Neural cell (in vitro differentiated cells): ENCODE data around the gene EMC8.

ENCODE experiments used
- CTCF ChIP-seq: fragments of 450-650 bp; IDR thresholded peaks from 2 replicates; pipeline ENCODE4 v1.5.1; 2014; ENCODE audit warnings: antibody characterized with exemption, mild to moderate bottlenecking, moderate library complexity; ENCODE audit not compliant: poor library complexity, severe bottlenecking
- EP300 ChIP-seq: fragments of 450-650 bp; conservative IDR thresholded peaks from 2 replicates; pipeline ENCODE4 v1.6.1; 2014; ENCODE audit warnings: antibody characterized with exemption, mild to moderate bottlenecking, moderate library complexity; ENCODE audit not compliant: poor library complexity, severe bottlenecking
- EZH2 ChIP-seq: fragments of 200-600, 300-800 bp; shearing (Covaris generic), sonication (generic); IDR thresholded peaks from 2 replicates; pipeline ENCODE4 v1.6.1; 2014; ENCODE audit warnings: antibody characterized with exemption, low read length, borderline replicate concordance, mild to moderate bottlenecking; ENCODE audit not compliant: insufficient read depth, poor library complexity, severe bottlenecking

DNA sequence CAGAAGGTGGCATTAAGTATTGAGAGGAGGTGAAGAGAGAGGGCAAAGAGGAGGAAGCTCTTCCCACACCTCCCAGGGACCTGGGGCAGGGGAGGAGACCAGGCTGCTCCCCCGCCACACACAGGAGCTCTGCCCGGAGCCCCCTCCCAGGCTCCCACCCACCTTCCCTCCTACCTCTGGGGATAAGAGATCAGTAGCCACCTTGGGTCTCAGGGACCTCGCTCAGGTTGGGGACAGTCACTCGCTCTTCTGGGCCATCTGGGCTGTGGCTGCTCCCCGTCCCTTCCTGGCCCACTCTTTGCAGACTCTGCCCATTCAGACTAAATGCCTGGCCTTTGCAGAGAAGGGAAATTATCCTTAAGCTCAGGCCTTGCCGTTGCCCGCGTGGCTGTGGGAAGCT is 33.6 kb downstream of the EMC8 start:
- no peak for TF ChIP-seq EP300
- TF ChIP-seq EZH2 = no peak
- no peak for TF ChIP-seq CTCF
